Body of pancreas (tissue), 4 donors: ENCODE measurements around the gene RAET1L. TPM values are rescaled to one million over a fixed set of nuclear protein-coding genes. Genes with fewer than 3 reads are reported as not detected.
A peak's percentile ranks its signal among the peaks of the same experiment; 100 is the strongest.
"Not testable (repeated sequence)": the region's sequence is repeated elsewhere in the genome, so short reads cannot be mapped to it uniquely, and the experiment has no call there.

Experiments used
- ATAC-seq: fragments of 150-250 bp; one replicate; pipeline ENCODE4 v1.9.1; 2016
- DNase-seq, 4 donors: peaks; one replicate each; pipeline ENCODE4 v3.0.0-alpha.2; 2019
- H3K27ac ChIP-seq, 4 donors: fragments of 200-600 bp; sonication (generic); 1 replicate in 3 of 4; 2 replicates in 1 of 4; pipeline versions ENCODE4 v1.5.1 to v1.6.1; 2016 to 2019; ENCODE audit warnings: mild to moderate bottlenecking in 1 of 4, mixed read lengths in 1 of 4, moderate library complexity in 1 of 4
- H3K27me3 ChIP-seq, 2 donors: fragments of 200-600 bp; sonication (generic); one replicate each; pipeline ENCODE4 v1.6.0; 2016; ENCODE audit warnings: mild to moderate bottlenecking in 1 of 2
- H3K36me3 ChIP-seq, 2 donors: fragments of 200-600 bp; sonication (generic); replicated peaks in 1 of 2; 2 replicates each; pipeline ENCODE4 v1.5.1; 2016; ENCODE audit warnings: low read depth in 2 of 2; ENCODE audit not compliant: insufficient read depth in 1 of 2
- H3K4me1 ChIP-seq: fragments of 200-600 bp; sonication (generic); one replicate; pipeline ENCODE4 v1.6.0; 2016
- H3K4me3 ChIP-seq, 2 donors: fragments of 200-600 bp; sonication (generic); 1 replicate in 1 of 2; 2 replicates in 1 of 2; pipeline ENCODE4 v1.5.1; 2016 to 2019
- H3K9me3 ChIP-seq, 3 donors: fragments of 200-600 bp; sonication (generic); 1 replicate in 2 of 3; 2 replicates in 1 of 3; pipeline ENCODE4 v1.5.1; 2016
- POLR2A ChIP-seq, 3 donors: fragments of 450-650 bp; IDR thresholded peaks; one replicate each; pipeline ENCODE4 v1.6.1; 2016; ENCODE audit warnings: antibody characterized with exemption in 3 of 3, mild to moderate bottlenecking in 2 of 3
- WGBS, 2 donors: methylation state at CpG; one replicate each; pipeline ENCODE4 v1.1.5; 2017; 5-methylcytosine and 5-hydroxymethylcytosine counted together
- intact Hi-C: fragments of 100-400 bp; cut with DNase I; formaldehyde crosslinking; loops from one replicate; pipeline ENCODE4 v1.15.1; 2023
- total RNA-seq, 2 donors: library from RNA; depleted of rRNA; stranded (reverse); fragments of >200 nt; gene quantifications; one replicate each; pipeline ENCODE4 v1.1.0, GENCODE V29; 2016
- TF ChIP-seq, protein P1 (sequence below), 7 experiments: fragments of 450-650 bp in 4 of 7; fragments of 200-600 bp in 3 of 7; sonication (generic) in 3 of 7; IDR thresholded peaks; one replicate each; pipeline ENCODE4 v1.5.1; 2016 to 2019; ENCODE audit warnings: antibody characterized with exemption in 7 of 7

RAET1L gene
- total RNA-seq, 2 donors from 2014 or later = not detected

DNA sequence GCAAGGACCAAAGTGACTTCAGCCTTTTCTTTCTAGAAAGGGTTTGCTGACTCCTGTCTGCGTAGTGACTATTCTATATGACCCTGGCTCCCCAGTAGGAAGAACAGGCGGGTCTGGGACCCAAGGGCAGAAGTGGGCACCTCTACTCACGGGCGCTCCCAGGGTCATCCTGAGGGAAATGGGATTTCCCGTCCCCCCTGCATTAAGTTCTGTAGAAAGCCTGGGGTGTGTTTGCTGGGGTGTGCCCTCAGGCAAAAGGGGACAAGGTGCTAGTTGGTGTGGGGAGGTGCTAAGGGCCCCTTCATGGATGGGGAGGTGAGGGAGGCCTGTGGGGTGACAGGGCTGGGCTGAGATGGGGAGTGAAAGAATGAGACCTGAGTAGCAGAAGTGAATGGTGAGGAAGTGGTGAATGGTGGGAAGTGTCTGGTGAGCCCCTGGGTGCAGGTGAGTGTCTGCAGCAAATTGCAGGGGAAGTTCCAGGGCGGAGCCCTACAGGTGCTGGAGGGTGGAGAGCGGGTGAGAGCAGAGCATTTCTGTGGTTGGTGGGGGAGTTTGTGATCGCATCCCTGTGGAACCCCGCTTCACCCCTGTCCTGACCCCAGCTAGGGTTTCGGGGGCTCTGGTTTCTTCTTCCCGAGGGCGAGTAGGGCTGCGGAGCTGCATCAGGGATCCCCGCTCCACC lies 21.1 kb downstream of the RAET1L start:
- intact Hi-C loops = no loop called here

DNA sequence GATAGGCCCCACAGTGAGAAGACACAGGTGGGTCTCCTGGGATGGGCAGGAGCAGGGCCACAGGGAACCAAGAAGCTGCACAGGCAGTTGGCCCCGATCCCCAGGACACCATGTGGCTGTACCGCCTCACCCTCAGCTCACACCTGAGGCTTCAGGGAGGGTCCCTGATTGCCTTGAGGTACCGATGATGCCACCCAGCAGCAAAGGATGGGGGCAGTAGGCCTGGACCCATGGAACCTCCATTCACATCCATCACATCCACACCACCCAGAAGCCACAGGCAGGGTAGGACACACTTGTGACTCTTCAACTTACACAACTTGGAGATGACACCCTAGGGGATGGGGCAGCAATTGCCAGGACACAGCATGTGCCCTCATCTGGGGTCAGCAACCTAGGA lies 21.7 kb downstream of the RAET1L start:
- H3K4me3 ChIP-seq, H3K9me3 ChIP-seq, intact Hi-C loops, H3K27me3 ChIP-seq, DNase-seq, ATAC-seq, H3K27ac ChIP-seq, H3K36me3 ChIP-seq: not testable (repeated sequence)
- 81 to 100% methylated on average over 1 to 3 of the region's 3 CpGs for WGBS, 2 donors
- H3K4me1 ChIP-seq = peaks cover 13% of the 10 kb centered on the region

More for the DNA sequence above, 21.1 kb downstream of the RAET1L start:
- no peak for ATAC-seq
- Histone ChIP-seq H3K4me3 (peak overlapping the region in 1 of 2 donors; percentile 30), H3K4me1 (peaks cover 13% of the 10 kb centered on the region), H3K27me3 (no peaks in the 10 kb centered on the region), H3K27ac (no peak overlapping the region), H3K9me3 (no peaks in the 10 kb centered on the region), H3K36me3 (no peaks in the 10 kb centered on the region)
- no peak for DNase-seq
- 41 to 44% methylated on average over 14 of the region's 14 CpGs for WGBS, 2 donors
- no peak for TF ChIP-seq POLR2A (IDR thresholded peaks at IDR 0.05)
- TF ChIP-seq, protein P1, sequence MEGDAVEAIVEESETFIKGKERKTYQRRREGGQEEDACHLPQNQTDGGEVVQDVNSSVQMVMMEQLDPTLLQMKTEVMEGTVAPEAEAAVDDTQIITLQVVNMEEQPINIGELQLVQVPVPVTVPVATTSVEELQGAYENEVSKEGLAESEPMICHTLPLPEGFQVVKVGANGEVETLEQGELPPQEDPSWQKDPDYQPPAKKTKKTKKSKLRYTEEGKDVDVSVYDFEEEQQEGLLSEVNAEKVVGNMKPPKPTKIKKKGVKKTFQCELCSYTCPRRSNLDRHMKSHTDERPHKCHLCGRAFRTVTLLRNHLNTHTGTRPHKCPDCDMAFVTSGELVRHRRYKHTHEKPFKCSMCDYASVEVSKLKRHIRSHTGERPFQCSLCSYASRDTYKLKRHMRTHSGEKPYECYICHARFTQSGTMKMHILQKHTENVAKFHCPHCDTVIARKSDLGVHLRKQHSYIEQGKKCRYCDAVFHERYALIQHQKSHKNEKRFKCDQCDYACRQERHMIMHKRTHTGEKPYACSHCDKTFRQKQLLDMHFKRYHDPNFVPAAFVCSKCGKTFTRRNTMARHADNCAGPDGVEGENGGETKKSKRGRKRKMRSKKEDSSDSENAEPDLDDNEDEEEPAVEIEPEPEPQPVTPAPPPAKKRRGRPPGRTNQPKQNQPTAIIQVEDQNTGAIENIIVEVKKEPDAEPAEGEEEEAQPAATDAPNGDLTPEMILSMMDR (IDR thresholded peaks at IDR 0.05) = no peak

DNA sequence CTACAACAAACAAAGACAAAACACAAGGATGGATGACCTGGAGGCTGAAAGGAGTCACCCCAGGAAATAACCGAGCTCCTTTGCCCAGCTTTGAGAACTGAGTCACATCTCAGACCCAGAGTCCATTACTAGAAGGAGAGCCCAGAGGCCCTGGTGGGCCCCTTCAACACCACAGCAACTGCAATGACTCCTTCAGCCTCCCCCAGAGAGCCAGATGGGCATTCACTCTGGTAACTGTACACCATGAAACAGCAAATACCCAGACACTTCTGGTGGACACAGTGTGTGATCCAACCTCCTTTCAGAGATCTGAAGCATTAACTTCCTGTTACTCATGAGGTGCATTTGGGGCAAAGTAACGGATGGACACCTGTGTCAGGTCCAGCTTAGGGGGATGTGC lies 22.6 kb downstream of the RAET1L start:
- H3K27ac ChIP-seq = no peak overlapping the region
- TF ChIP-seq, protein P1 (IDR thresholded peaks at IDR 0.05) = no peak
- no peak for TF ChIP-seq POLR2A (IDR thresholded peaks at IDR 0.05)
- WGBS, 2 donors = 97% methylated on average over 2 of the region's 2 CpGs; no CpG with 5 or more reads in 1 of the 2 donors
- H3K4me1 ChIP-seq = peaks cover 13% of the 10 kb centered on the region
- H3K4me3 ChIP-seq = no peak overlapping the region
- intact Hi-C loops = no loop called here
- H3K36me3 ChIP-seq = no peaks in the 10 kb centered on the region
- DNase-seq = no peak
- no peaks in the 10 kb centered on the region for H3K27me3 ChIP-seq
- ATAC-seq = no peak
- no peaks in the 10 kb centered on the region for H3K9me3 ChIP-seq

DNA sequence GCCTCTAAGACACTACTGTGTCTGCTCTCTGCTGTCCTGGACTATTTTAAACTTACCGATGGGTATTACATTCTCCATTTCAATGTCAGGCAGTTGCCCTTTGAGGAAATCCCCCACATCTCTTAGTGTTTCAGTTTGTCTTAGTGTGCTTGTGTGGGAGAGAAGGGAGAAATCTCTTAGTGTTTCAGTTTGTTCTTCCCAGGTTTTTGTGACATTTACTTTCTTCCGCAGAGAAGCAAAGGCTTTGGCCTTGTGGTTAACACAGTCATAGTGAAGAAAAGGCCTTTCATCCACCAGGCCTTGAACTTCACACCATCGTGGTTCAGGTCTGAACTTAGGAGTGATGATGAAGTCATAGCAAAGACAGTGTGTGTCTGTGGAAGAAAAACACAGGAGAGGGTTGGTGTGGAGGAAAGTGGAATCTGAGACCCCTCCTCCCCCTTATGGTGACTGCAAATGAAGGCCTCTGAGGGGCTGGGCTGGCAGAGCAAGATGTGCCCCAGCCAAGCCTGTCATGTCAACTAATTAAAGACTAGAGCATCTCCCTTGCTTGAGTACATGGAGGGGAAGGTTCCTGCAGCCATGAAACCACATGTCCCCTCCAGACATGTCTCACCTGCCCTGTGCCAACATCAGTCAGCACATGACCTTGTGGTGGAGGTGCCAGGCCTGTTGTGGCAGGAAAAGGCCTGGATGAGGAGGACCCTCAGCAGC lies 23.9 kb downstream of the RAET1L start:
- WGBS, 2 donors = 65 to 79% methylated on average over 3 of the region's 3 CpGs
- no peaks in the 10 kb centered on the region for H3K36me3 ChIP-seq
- intact Hi-C loops = no loop called here
- H3K27me3 ChIP-seq = no peaks in the 10 kb centered on the region
- no peak for DNase-seq
- peaks cover 13% of the 10 kb centered on the region for H3K4me1 ChIP-seq
- ATAC-seq = no peak
- no peaks in the 10 kb centered on the region for H3K9me3 ChIP-seq
- TF ChIP-seq, protein P1 (IDR thresholded peaks at IDR 0.05) = no peak
- no peak for TF ChIP-seq POLR2A (IDR thresholded peaks at IDR 0.05)
- H3K27ac ChIP-seq = no peak overlapping the region
- H3K4me3 ChIP-seq = no peak overlapping the region

DNA sequence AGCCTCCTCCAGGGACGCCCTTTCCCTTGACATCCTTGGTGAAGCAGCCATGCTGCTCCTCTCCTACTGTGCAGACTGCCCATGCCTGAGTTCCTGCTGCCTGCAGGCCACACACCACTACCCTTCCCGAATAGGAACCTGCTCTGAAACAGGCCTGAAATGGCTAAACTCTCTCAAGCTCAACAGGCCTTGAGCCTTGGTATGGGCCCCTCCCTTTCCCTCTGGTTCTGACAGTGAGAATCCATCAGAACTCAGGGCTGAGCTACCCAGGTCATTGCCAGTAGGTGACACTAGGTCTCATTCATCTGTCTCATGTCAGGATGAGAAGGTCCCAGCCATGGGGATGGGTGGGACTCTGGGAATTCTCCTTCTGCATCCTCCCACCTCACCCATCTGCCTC lies 25.7 kb downstream of the RAET1L start:
- TF ChIP-seq, protein P1 (IDR thresholded peaks at IDR 0.05) = no peak
- TF ChIP-seq POLR2A (IDR thresholded peaks at IDR 0.05) = no peak
- Histone ChIP-seq H3K27me3 (no peaks in the 10 kb centered on the region), H3K4me3 (no peak overlapping the region), H3K4me1 (peaks cover 6% of the 10 kb centered on the region), H3K27ac (no peak overlapping the region), H3K9me3 (no peaks in the 10 kb centered on the region), H3K36me3 (no peaks in the 10 kb centered on the region)
- 62 to 63% methylated on average over 2 of the region's 2 CpGs for WGBS, 2 donors
- intact Hi-C loops = no loop called here
- DNase-seq = no peak
- no peak for ATAC-seq
